Lung (tissue), 12 donors: ENCODE measurements around the gene DIP2C. TPM values are rescaled to one million over a fixed set of nuclear protein-coding genes. Genes with fewer than 3 reads are reported as not detected.

Source experiments
- ATAC-seq: fragments of 200-7000 bp; cut with Tn5 transposase; one replicate; pipeline ENCODE4 v1.9.1; 2020; ENCODE audit warnings: moderate number of reproducible peaks; ENCODE audit not compliant: insufficient read depth, low FRiP score
- DNase-seq, 3 donors: peaks; one replicate each; pipeline ENCODE4 v3.0.0-alpha.2; 2013 to 2017
- H3K27ac ChIP-seq, 2 donors: one replicate each; pipeline ENCODE4 v1.5.1; 2013; ENCODE audit warnings: mild to moderate bottlenecking in 2 of 2, moderate library complexity in 2 of 2, control low read depth in 1 of 2, inconsistent platforms in 1 of 2, low read depth in 1 of 2, low read length in 1 of 2
- H3K27me3 ChIP-seq, 3 donors: one replicate each; pipeline ENCODE4 v1.5.1; 2013; ENCODE audit warnings: low read length in 2 of 3; ENCODE audit not compliant: control insufficient read depth in 3 of 3, insufficient read depth in 3 of 3
- H3K36me3 ChIP-seq, 4 donors: one replicate each; pipeline ENCODE4 v1.5.1; 2013; ENCODE audit warnings: low read length in 4 of 4, mild to moderate bottlenecking in 1 of 4, moderate library complexity in 1 of 4; ENCODE audit not compliant: control insufficient read depth in 4 of 4, insufficient read depth in 4 of 4
- H3K4me1 ChIP-seq, 5 donors: one replicate each; pipeline ENCODE4 v1.5.1; 2013; ENCODE audit warnings: low read length in 5 of 5, mild to moderate bottlenecking in 2 of 5, moderate library complexity in 1 of 5; ENCODE audit not compliant: control insufficient read depth in 5 of 5, insufficient read depth in 5 of 5
- H3K4me3 ChIP-seq: one replicate; pipeline ENCODE4 v1.5.1; 2013; ENCODE audit warnings: mild to moderate bottlenecking, control low read depth, moderate library complexity
- H3K9ac ChIP-seq, 2 donors: one replicate each; pipeline ENCODE4 v1.5.1; 2013; ENCODE audit warnings: low read length in 2 of 2, control low read depth in 1 of 2; ENCODE audit not compliant: insufficient read depth in 1 of 2
- H3K9me3 ChIP-seq, 4 donors: one replicate each; pipeline ENCODE4 v1.5.1; 2013; ENCODE audit warnings: low read length in 3 of 4, mild to moderate bottlenecking in 1 of 4, moderate library complexity in 1 of 4; ENCODE audit not compliant: control insufficient read depth in 4 of 4, insufficient read depth in 3 of 4
- CTCF ChIP-seq: IDR thresholded peaks from 2 replicates; pipeline ENCODE4 v1.5.1; 2012; ENCODE audit warnings: mild to moderate bottlenecking; ENCODE audit errors: control extremely low read depth, extremely low read depth
- WGBS, 2 donors: extraction: QIAGEN DNeasy Blood & Tissue Kit; methylation state at CpG; one replicate each; pipeline ENCODE4 v1.1.7; 2013; 5-methylcytosine and 5-hydroxymethylcytosine counted together
- polyA plus RNA-seq, 2 donors: library from polyadenylated mRNA; stranded (reverse); fragments of 200-250 nt; gene quantifications; one replicate each; pipeline ENCODE4 v1.2.1, GENCODE V29; 2013
- total RNA-seq, 2 donors: library from RNA; depleted of rRNA in 1 of 2; stranded (reverse); fragments of >200 nt in 1 of 2; gene quantifications; one replicate each; pipeline ENCODE4 v1.2.1, GENCODE V29; 2014 to 2021
- donor health status: control.
- donor health status: control.
- donor health status: Bipolar disorder and iron deficiency.
- donor health status: healthy.
- donor health status: DM: yes; HTN: yes; CAD: no.

The DIP2C gene
- total and polyA plus RNA-seq, 4 donors, result 3.6 to 20.0 (median 9.5) TPM

- ATAC-seq (no peak), DNase-seq (no peak)
- TF ChIP-seq CTCF, result no peak
- Histone ChIP-seq H3K9ac (no peak overlapping the region), H3K27ac (no peak overlapping the region), H3K9me3 (peaks cover 0 to 3% (median 0%) of the 10 kb centered on the region in 4 donors), H3K4me1 (no peaks in the 10 kb centered on the region), H3K27me3 (no peaks in the 10 kb centered on the region), H3K36me3 (peaks cover 4 to 17% (median 12%) of the 10 kb centered on the region in 4 donors), H3K4me3 (no peak overlapping the region)
- WGBS, 2 donors, result 95 to 96% methylated on average over 46 of the region's 46 CpGs
Observed at GRCh38 chr10:420154-421121, 269.0 kb downstream of the DIP2C start.

- Histone ChIP-seq H3K9me3 (peaks cover 0 to 3% (median 0%) of the 10 kb centered on the region in 4 donors), H3K4me1 (no peaks in the 10 kb centered on the region), H3K27ac (no peak overlapping the region), H3K27me3 (no peaks in the 10 kb centered on the region), H3K36me3 (peaks cover 4 to 17% (median 13%) of the 10 kb centered on the region in 4 donors), H3K4me3 (no peak overlapping the region), H3K9ac (no peak overlapping the region)
- no peak for ATAC-seq
- DNase-seq, result no peak
- no peak for TF ChIP-seq CTCF
- WGBS, 2 donors, result 96 to 97% methylated on average over 19 of the region's 19 CpGs
Observed at GRCh38 chr10:418894-419293, 270.6 kb downstream of the DIP2C start.

- TF ChIP-seq CTCF, result no peak
- Histone ChIP-seq H3K27ac (no peak overlapping the region), H3K4me1 (no peaks in the 10 kb centered on the region), H3K4me3 (no peak overlapping the region), H3K27me3 (no peaks in the 10 kb centered on the region), H3K9me3 (peaks cover 0 to 7% (median 0%) of the 10 kb centered on the region in 4 donors), H3K36me3 (peaks cover 4 to 22% (median 16%) of the 10 kb centered on the region in 4 donors), H3K9ac (no peak overlapping the region)
- 85 to 90% methylated on average over 11 to 15 of the region's 15 CpGs for WGBS, 2 donors
- ATAC-seq (no peak), DNase-seq (no peak)
Observed at GRCh38 chr10:418226-418625, 271.2 kb downstream of the DIP2C start.
